NCI-H345 (cell line): ENCODE data around the gene SLCO3A1.
"Not testable (repeated sequence)": the region's sequence is repeated elsewhere in the genome, so short reads cannot be mapped to it uniquely, and the experiment has no call there.

Experiments
- DNase-seq: peaks from one replicate; lab custom pipeline; 2025; lab: John Stamatoyannopoulos, UW

The SLCO3A1 gene

GRCh38 chr15:91940496-91941381 is 87.2 kb downstream of the SLCO3A1 start:
- no peak for DNase-seq

DNA sequence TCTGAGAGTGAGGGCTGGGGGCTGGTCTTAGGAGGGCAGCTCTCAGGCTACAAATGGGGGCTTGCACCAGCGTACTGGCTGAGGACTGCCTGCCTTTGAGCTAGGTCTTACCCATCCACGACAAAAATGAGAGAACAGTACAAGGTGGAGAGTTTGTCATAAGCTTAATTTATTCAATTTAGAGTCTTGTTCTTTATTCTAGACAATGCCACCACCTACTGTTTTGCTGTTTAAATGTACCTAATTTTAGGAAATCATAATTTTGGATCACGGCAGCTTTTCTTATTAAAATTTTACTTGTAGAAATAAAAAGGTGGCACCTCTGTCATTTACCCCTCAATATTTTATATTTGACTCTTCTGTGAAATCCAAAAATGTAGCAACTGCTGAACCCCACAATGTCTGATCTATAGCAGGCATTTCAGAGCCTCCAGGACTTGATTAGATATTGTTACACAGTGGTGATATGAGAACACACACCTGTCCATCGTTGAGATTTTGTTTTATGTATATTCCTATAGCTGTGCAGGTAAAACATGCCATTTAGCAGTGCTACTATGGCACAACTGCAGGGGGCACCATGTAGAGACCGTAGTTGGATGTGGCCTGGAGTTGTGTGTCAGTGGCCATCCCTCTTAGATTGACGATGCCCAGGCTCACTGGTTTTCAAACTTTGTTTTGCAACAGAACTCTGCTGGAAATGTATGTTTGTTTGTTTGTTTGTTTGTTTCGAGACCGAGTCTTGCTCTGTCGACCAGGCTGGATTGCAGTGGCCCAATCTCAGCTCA is 88.6 kb downstream of the SLCO3A1 start:
- DNase-seq = no peak

DNA sequence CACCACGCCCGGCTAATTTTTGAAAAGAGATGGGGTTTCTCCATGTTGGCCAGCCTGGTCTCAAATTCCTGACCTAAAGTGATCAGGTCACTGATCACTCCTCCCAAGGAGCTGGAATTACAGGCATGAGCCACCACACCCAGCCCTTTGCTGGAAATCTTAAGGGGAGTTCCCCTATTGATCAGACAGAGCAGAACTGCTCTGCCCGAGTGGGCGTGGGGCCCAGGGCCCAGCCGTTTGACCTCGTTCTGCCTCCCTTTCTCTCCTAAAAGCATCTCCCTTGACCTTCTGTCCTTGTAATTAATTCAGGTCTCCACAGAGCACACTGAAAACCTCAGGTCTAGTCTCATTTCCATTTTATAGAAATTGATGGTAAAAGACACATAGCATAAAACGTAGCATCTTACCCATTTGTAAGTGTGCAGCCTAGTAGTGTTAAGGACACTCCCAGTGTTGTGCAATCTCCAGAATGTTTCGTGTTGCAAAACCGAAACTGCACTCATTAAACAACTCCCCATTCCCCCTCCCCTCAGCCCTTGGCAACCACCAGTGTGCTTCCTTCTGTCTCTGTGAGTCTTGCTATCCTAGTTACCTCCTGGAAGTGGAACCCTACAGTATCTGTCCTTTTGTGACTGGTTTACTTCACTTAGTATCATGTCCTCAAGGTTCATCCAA is 89.3 kb downstream of the SLCO3A1 start:
- no peak for DNase-seq

GRCh38 chr15:91944331-91944730 is 90.8 kb downstream of the SLCO3A1 start:
- no peak for DNase-seq

- no peak for DNase-seq
Measured at GRCh38 chr15:91945385-91945784, 91.9 kb downstream of the SLCO3A1 start.

- DNase-seq = no peak
Measured at GRCh38 chr15:91946075-91946474, 92.6 kb downstream of the SLCO3A1 start.

DNA sequence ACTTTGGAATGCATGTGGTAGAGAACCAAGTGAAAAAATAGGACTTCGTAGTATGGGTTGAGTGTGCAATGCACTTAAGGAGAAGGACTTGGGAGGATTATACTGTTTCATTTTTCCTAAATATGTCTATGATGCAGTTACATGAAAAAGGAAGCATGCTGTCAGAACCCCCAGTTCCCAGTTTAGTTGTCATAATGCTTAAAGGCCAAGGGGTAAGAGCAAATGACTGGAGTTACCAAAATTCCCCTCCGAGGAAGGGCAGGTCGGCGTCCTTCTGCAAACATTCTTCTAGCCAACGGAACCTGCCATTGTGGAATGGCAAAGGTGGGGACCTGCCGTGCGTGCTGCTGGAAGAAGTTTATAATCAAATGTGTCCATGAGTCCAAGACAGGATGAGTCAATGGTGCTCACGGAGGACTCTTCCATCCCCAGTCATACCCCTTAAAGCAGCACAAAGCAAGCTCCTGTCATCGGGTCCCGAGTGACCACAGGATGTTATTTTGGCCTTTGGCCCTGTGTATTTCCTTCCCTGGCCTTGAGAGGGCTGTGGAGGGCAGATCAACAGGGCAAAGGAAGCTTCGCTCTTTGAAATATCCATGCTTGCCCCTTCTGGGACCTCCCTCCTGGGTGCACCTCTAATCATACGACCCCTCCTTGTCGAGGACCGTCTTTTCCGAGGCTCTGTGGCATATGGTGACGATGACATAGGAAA is 93.2 kb downstream of the SLCO3A1 start:
- no peak for DNase-seq

GRCh38 chr15:91947293-91947679 is 93.8 kb downstream of the SLCO3A1 start:
- no peak for DNase-seq

DNA sequence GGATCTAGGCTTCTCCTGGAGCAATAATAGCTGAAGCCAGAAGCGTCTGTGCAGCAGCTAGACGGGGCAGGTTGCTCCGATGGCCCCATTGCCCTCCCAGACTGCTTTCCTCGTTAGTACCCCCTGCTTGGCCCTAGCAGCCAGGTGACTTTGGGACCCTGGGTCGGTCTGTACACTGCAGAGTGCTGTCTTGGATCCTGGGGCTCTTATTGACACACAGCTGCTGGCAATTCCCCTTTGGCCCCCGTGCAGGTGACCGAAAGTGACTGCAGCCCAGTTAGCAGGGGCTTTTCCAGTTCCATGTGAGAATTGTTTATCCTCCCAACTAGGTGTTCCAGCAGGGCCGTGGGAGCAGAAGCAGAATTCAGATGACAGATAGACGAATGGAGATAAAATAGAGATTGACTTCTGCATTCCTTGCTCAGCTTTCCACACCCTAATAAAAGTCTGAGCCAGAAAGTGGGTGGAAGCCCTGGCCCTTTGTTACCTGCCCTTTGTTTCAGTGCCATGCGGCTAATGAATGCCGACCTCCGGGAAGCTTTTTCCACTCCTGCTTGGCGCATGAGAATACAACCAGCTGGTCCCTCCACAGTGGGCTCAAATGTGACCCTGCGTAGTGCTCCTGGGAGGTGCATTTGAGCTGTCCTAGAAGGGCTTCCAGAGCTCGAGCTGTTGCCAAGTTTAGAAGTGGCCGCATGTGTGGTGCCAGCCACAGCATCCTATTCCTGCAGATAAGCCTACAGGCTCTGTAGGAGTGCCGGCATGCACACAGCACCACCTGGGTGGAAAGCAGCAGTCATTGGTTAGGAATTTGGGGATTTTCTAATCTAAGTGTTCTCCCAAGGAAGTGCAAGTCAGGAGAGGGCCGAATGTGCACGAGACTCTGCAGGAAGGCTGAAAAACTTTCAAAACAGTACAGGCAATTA is 94.4 kb downstream of the SLCO3A1 start:
- no peak for DNase-seq

DNA sequence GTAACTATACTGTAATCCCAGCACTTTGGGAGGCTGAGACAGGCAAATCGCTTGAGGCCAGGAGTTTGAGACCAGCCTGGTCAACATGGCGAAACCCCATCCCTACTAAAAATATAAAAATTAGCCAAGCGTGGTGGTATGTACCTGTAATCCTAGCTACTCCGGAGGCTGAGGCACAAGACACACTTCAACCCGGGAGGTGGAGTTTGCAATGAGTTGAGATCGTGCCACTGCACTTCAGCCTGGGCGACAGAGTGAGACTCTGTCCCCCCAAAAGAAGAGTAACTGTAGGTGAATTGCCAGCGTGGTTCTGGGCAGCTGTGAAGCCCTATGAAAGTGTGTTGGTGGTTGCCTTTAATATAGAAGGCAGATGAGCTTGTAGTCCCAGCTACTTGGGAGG is 95.9 kb downstream of the SLCO3A1 start:
- no peak for DNase-seq

GRCh38 chr15:91950054-91950453 is 96.5 kb downstream of the SLCO3A1 start:
- DNase-seq = no peak

DNA sequence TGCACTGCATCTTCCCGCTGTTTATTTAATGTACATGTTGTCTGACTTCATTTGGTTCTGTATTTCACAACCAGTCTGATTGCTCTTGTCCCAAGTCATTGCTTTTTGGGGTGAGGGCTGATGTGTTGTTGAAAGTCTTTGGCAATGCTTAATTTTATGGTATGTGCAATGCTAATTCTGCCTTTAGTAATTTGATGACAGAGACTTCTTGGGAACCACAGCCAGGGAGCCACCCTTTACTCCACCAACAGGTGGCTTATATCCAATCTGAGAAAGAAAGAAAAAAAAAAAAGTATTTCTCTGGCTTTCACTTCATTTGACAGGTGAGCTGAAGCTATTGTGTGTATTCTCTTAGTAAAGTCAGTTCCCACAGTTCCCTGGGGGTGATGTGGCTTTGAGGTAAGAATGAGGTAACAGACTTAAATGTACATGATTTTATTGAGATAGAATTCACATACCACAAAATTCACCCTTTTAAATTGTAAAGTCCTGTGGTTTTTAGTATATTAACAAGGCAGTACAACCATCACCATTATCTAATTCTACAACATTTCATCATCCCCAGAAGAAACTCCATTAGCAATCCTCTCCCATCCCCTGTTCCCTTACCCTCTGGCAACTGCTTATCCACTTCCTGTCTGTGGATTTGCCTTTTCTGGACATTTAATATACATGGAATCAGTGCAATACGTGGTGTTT is 97.3 kb downstream of the SLCO3A1 start:
- DNase-seq = no peak

- DNase-seq = no peak
Measured at GRCh38 chr15:91952216-91952615, 98.7 kb downstream of the SLCO3A1 start.

GRCh38 chr15:91953432-91953831 is 99.9 kb downstream of the SLCO3A1 start:
- peak; percentile 37 for DNase-seq

- DNase-seq = no peak
Measured at GRCh38 chr15:91954292-91954691, 100.8 kb downstream of the SLCO3A1 start.

DNA sequence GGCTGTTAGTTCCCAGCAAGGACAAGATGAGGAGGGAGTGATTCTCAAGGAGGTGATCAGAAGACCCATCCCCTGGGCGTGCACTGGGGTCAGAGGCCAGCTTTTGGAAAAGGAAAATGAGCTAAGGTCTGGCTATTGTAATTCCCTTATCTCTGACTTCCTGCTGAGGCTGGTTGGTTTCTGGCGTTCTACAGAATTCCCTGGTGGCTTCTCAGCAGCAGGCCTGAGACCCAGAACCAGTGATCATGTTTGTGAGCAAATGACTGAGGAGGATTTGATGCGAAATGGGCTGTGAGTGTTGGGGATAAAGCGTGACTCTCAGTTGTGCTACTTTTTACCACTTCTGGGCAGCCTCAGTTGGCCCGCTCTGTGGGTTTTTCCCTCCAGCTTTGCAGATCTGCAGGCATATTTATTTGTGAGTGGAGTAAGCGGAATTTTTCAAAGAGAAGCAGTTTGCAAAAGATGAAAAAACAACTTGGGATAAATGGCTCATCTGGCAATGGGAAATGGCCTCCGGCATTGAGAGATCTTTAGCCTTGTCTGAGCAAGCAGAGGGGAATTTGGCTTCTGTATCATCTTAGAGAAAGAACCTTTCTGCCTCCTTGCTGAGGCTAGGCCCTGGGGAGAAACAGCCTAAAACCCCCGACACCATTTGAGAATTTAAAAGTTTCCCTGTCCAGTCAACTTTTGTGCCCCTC is 102.7 kb downstream of the SLCO3A1 start:
- DNase-seq = no peak

- no peak for DNase-seq
Measured at GRCh38 chr15:91961357-91961756, 107.8 kb downstream of the SLCO3A1 start.

GRCh38 chr15:91963747-91964146 is 110.2 kb downstream of the SLCO3A1 start:
- DNase-seq = not testable (repeated sequence)

DNA sequence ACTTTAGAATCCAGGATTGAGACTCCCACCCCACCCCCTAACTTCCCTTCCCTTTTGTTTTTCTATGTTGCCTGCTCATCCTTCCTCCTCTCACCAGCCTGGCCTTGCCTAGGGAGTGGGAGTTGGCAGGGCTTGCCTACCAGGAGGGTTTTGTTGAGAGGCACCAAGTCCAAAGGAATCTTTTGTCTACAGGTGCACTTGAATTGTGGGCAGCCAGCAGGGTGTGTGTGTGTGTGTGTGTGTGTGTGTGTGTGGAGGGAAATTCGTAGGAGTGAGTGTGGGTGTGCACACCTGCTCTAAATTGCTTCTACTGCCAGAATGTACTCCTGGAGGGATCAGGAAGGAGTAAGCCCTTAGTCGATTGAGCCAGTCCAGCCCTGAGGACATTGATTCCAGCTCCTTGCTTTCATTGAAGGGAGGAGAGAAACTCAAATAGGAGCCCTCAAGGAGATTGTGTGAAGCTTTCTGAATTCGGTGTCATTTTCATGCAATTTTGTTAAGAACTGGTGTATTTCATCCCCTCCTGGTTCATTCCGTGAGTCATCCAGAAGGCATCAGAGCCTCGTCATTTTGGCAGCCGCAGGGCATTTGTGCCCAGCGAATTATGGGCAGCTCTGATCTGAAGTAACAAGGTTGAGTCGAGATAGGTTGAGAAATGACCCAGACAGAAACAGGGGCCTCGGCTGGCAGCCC is 112.1 kb downstream of the SLCO3A1 start:
- peak; percentile 24 for DNase-seq
